GM18870 (cell line): ENCODE data around the gene MAP4K3.

Source experiments
- ATAC-seq: cut with Tn5 transposase; IDR thresholded peaks from one replicate; pipeline ENCODE4 v1.9.1; 2021; ENCODE audit warnings: moderate library complexity; ENCODE audit not compliant: unreplicated experiment

MAP4K3 gene

DNA sequence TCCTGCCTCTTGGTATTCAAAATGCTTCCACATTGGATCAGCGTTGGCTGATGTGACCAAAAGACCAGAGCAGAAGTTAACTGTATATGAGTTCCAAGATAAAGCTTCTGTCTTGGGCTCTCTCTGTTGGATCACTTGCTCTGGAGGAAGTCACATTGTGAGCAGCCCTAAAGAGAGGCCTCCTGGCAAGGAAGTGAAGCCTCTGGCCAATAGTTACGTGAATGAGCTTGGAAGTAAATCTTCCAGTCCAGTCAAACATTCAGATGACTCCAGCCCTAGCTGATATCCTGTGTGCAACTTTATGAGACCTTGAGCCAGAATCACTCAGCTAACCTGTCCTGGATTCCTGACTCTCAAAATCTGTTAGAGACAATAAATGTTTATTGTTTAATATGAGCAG lies 125.6 kb downstream of the MAP4K3 start:
- ATAC-seq, result no peak

DNA sequence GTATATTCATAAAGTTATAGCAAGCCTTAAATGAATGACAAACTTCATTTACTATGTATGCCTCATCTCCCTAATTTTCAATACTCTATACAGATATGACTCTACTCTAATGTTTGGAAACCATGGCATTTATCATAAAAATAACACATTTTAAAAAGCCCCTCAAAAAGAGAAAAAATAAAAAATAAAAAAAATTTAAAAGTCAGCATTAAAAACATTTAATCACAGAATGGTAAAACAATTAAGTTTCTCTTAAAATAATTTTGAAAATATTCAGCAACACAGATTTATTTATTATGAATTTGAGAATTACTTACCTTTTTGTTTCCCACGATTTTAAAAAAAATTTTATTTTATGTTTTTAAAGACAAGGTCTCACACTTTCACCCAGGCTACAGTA lies 128.3 kb downstream of the MAP4K3 start:
- no peak for ATAC-seq

DNA sequence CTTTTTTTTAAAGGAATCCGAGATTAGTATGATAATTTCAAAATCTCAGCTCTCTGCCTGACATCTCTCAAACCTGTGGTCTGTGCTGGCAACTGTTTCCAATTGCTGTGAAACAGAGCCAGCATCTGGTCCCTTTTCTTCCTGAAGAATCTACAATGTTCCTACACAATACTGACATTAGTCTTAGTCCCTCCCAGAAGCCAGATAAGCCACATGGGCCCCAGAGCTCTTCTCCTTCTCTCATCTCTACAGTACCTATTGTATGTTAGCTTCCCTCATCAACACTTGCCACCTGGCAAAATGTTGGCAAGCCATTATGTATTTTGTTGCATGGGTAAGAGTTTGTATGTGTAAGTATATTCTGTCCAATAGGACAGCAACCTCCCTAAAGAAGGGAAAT lies 130.5 kb downstream of the MAP4K3 start:
- no peak for ATAC-seq

DNA sequence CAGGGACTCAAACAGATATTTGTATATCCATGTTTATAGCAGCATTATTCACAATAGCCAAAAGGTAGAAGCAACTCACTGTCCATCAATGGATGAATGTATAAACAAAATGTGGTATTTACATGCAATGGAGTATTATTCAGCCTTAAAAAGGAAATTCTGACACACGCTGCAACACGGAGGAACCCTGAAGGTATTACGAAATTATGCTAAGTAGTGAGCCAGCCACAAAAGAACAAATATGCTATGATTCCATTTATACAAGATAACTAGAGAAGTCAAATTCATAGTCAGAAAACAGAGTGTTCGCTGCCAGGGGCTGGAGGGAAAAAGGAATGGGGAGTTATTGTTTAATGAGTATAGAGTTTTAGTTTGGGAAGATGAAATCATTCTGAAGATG lies 132.4 kb downstream of the MAP4K3 start:
- ATAC-seq, result no peak

DNA sequence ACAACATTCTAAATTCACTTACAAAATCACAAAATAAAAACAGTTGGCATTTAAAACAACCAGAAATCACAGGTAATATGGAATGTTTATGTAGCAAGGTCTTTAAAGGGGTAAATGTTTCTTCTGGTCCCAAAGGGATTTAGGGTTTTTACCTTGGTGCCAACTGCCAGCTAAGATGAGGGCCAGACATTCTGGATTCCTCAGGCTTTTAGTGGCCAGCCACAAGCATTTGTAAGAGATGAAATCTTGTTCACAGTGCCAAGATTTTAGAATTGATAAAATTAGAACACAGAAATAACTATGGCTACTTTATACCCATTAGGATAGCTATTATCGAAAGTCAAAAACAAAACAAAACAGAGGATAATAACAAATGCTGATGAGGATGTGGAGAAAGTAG lies 132.9 kb downstream of the MAP4K3 start:
- no peak for ATAC-seq

DNA sequence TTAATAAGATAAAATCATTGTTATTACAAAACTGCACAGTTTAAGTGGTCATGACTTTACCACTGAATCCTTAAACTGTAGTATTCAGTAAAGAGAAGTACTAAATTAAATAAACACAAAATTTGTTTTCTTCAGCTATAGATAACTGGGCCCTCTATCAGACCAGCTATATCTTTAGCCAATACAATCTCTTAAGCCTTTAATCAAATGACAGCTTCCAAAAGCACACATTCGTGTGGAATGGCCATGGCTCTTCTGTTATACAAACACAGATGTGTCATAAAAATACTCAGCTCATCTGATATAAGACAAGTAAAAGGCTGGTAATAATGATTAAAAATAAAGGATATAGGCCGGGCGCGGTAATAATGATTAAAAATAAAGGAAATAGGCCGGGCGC lies 135.7 kb downstream of the MAP4K3 start:
- no peak for ATAC-seq

DNA sequence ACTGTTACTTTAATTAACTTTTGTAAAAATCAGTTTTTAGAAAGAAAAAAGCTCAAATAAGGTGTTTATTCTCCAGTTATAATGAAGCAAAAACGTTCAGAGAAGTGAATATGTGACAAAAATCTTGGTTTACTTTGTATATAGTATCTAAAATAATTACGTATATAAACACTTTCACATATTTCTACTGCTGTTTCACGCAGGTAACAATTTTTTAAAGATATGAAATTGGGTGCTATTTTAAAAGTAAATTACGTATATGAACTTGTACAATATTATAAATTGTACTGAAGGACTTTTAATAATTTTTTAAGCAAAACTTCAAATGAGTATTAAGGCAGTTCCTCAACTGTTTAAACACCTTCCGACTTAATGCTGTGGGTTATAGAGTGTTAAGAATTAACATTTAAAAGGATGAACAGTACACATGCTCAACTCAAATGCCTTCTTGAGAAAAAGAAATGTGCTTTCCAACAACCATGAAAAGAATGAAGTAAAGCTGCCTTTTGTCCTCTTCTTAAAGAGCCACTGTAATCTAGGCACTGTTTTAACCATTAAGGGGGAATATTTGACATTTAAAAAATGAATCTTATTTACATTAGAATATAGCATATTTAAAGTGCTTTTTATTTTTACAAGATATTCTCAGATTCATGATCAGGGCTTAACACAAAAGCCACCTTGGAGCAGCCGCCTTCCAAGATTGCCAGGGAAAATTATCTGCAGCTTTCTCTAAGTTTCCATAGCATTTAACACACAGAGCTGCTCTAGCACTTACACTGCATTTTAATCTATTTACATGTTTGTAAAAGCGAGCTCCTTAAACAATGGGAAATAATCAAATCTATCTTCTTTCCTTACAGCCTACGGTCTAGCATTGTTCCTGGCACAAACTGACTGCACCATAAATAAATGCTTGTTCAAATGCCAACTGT lies 136.8 kb downstream of the MAP4K3 start:
- no peak for ATAC-seq

DNA sequence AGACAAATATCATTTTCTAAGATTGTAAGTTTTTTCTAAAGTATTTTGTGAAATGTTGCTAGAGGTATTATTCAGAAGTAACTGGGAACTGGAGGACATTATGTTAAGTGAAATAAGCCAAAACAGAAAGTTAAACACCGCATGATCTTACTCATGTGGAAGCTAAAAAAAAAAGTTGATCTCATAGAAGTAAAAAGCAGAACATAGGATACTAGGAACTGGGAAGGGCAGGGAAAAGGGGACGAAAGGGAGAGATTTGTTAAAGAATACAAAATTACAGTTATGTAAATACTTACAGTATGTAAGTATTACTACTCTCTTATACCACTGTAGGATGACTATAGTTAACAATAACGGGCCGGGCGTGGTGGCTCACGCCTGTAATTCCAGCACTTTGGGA lies 146.7 kb downstream of the MAP4K3 start:
- ATAC-seq, result no peak

DNA sequence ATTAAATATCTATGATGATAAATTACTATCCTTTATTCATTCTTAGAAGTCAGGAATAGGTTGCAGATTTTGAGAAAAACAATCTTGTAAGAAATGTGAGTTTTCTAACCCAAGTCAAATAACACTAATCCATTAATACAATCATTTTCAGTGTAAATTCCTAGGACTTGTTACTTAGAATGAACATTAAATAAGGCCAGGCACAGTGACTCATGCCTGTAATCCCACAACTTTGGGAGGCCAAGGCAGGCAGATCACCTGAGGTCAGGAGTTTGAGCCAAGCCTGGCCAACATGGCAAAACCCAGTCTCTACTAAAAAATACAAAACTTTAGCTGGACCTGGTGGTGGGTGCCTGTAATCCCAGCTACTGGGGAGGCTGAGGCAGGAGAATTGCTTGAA lies 147.5 kb downstream of the MAP4K3 start:
- ATAC-seq, result no peak

DNA sequence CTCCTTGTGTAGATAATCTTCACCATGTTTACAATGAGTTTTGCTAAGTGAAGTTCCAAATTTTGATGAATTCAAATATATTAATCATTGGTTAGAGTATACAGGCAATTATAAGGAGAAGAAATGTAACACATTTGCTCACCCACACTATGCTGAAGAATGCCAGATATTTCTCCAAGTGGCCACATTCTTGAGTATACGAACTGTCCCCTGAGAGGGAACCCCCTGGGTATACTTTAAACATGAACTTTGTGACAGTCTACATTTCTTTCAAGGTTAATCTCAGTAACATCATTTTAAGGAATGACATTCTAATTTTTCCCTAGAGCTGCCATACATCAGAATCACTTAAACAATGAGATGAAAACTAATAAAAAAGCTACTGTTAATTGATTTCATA lies 153.5 kb downstream of the MAP4K3 start:
- ATAC-seq, result no peak

DNA sequence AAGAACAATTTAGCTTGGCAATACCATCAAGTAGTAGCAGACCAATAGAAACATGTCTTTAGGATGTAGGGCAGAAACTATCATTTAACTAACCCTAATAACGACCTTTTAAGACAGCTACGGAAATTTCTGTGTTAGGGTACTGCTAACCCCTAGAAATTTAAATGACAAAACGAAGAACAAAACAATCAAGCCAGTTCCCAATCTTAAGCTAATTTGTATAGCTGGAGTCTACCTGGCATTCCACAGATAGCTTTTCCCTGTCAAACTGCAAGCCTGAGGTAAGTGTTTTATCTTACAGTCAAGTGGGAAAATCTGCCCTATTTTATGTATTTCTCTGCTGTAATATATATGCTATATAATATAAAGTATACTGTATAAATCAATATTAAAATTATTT lies 155.7 kb downstream of the MAP4K3 start:
- ATAC-seq, result no peak

DNA sequence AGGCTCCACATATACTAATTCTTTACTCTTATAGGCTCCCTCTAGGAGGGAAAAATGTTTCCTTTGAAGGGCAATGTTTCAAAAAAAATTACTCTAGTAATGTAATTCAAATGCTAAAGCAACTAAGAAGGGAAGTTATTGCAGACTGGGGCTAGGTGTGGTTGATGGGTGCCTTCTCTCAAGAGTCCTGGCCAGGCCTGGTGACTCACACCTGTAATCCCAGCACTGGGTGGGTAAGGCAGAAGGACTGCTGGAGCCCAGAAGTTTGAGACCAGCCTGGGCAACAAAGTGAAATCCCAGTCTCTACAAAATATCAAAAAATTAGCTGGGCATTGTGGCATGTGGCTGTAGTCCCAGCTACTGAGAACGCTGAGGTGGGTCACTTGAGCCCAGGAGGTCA lies 162.1 kb downstream of the MAP4K3 start:
- no peak for ATAC-seq

DNA sequence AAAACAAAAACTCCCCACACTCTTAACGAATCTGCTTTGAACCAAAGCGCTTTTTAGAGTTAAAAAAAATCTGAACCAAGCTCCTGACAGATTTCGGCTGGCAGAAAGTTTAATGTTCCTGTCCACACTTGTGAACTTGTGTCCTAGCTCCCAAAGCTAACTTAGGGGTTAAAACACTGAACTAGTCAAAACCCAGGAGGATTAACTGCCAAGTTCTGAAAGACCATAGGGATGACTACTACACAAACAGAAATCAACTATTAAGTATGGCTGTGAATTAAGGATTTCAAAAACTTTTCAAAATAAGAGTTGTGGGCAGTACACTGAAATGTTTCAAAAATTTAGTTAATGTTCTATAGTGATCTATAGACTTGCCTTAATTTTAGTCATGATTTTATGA lies 167.1 kb downstream of the MAP4K3 start:
- ATAC-seq, result no peak

DNA sequence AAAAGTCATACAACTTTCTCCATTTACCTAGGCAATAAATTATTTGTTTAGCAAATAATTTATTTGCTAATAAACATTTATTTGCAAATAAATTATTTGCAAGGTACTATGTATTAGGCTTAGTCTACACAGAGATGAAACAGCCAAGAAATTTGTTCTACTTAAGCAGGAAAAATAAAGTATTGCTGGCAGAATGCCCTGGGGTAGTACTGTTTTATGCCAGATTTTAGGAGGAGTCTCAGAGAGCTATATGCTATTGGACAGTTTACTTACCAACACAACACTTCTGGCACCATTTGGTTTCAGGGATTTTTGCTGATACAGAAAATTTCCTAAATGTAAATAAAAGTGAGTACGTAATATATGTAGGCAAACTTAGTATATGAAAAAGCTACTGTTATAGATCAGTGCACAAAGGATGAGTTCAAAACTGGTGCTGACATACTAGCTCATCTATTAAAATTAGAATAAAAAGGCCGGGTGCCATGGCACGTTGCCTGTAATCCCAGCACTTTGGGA lies 170.1 kb downstream of the MAP4K3 start:
- ATAC-seq, result no peak

DNA sequence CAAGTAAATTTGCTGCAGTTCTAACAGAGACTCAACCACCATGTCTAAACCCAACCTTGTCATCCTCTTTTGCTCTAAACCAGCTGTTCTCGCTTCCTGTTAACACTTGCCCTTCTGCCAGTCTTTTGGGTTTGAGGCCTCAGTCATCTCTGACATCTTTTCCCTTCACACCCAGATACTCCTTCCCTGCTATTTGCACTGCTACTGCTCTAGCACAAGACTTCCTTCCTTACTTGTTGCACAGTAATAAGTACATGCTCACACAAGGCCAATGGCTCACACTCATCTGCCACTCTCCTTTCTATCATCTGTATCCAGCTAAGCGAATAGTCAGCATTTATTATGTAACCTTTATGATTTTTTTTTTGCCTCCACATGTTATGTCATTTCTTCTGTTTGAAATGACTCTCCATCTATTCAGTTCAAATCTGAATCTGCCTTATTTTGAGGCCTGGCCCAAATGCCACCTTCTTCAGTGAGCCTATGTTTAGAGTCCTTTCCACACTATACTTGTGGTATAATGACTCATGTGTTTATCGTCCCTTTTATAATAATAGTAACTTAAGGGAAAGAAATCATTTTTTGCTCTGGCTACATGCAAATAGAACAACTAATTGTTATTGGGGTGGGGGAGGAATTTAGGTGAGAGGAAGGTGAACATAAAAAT lies 170.8 kb downstream of the MAP4K3 start:
- ATAC-seq, result peak; percentile 71

DNA sequence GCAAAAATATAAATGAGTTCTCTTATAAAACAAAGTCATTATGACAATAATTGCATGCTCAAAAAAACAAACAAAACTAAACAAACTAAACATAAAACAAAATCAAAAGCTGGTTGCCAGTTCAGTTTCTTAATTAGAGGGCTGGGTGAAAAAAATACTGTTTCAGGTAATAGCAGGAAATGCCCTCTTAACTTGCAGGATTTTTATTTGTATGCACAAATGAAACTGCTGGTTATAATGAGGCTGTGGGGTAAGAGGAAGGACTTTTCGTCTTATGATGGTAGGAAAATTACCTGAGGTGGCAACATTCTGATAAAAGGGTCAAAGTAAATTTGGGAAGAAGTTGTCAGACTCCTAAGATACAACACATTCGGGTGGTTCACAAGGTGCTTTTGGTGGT lies 171.8 kb downstream of the MAP4K3 start:
- ATAC-seq, result no peak

DNA sequence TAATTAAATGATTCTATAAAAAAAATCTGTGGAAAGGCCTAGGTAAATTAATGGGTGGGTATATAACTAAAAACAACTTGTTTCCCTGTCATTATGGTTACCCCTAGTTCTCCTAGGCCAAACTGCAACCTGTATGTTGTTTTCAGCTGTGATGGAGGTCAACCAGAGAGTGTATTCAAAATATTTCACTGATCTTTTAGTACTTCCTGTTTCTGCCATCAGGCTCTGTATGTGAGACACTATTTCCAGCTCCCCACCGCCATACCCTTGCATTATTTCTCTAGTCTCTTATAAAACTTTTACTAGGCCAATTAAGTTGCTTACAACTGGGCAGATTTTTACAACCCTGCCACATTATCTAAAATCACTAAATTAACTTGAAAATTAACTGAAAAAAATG lies 172.4 kb downstream of the MAP4K3 start:
- ATAC-seq, result no peak

DNA sequence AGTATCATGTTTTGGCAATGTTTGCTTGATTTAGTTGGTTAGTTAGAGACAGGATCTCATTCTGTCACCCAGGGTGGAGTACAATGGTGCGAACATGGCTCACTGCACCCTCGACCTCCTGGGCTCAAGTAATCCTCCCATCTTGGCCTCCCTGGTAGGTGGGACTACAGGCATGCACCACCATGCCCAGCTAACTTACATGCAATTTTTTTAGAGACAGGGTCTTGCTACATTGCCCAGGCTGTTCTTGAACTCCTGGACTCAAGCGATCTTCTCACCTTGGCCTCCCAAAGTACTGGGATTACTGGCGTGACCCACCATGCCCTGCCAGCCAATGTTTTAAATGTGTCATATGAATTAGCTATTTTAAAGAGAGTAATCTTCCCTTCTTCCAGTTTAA lies 177.0 kb downstream of the MAP4K3 start:
- no peak for ATAC-seq

DNA sequence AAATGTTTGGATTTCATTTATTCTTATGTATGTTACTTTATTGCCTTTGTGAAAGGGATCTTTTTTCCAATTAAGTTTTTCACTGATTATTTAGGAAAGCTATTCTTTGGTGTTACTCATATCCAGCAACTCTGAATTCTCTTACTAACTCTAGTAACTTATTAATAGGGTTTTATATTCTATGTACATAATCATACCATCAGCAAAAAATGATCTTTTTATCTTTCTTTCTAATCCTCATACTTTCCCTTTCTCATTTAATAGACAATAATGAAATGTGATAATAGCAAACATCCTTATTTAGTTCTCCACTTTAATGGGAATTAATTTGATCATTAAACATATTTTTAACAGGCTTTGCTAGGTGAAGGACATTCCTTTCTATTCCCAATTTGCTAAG lies 181.0 kb downstream of the MAP4K3 start:
- ATAC-seq, result no peak

DNA sequence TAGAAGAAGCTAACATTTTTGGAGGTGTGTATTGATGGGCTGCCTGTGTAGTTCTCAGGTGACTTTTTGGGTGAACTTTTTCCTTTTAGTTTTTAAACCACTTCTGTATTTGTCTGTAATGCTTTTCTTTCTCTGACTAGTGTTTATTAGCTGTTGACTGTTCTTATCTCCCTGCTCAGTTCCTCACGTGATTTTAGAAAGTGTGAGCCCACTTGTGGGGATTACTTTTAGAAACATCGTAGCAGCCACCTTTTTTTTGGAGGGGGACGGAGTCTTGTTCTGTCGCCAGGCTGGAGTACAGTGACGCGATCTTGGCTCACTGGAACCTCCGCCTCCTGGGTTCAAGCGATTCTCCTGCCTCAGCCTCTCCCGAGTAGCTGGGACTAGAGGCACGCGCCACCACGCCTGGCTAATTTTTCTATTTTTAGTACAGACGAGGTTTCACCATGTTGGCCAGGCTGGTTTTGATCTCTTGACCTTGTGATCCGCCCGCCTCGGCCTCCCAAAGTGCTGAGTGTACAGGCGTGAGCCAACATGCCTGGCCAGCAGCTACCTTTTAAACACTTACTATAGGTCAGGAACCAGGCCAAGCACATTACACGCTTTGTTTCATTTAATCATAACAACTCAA lies 184.1 kb downstream of the MAP4K3 start:
- no peak for ATAC-seq

DNA sequence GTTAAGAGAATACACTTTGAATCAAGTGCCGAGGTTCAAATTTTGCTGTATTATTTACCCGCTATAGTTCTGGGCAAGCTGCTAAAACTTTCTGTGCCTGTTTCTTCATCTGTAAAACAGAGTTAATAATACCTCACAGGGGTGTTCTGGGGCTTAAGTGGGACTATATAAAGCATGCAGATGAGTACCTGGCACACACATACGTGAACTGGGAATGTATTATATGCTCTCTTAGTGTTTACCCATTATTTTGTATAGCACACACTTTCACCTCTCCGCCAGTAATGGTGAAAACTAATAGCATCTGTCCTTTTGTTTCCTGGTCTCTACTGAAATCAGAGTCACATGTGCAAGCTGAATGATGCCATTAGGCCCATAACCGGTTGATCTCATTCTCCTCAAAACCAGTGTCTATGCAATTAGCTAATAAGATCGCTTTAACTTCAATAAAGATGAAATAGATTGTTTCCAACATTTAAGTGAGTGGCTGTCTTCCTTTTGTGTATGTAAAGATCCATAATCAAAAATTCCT lies 189.5 kb downstream of the MAP4K3 start:
- no peak for ATAC-seq
